Keratinocyte (primary cell): ENCODE measurements around the gene CTSZ.

Experiments used
- CTCF ChIP-seq, 3 experiments: IDR thresholded peaks in 1 of 3; conservative IDR thresholded peaks in 1 of 3; optimal IDR thresholded peaks in 1 of 3; 2 replicates in 2 of 3; 3 replicates in 1 of 3; pipeline versions ENCODE3 to v1.5.1; 2011; ENCODE audit warnings: low read length in 3 of 3, mild to moderate bottlenecking in 3 of 3, moderate library complexity in 2 of 3, control low read depth in 1 of 3, inconsistent platforms in 1 of 3; ENCODE audit not compliant: insufficient read depth in 2 of 3; ENCODE audit errors: extremely low read depth in 1 of 3
- EZH2 ChIP-seq: IDR thresholded peaks from one replicate; pipeline ENCODE4 v1.6.1; 2012; ENCODE audit warnings: inconsistent platforms, mild to moderate bottlenecking, low read length, moderate library complexity

GRCh38 chr20:58986286-58986967 lies 20.6 kb downstream of the CTSZ start:
- no peak for TF ChIP-seq EZH2
- no peak for TF ChIP-seq CTCF (optimal IDR thresholded peaks at IDR 0.05 in 1 of 3, IDR thresholded peaks at IDR 0.05 in 1 of 3, conservative IDR thresholded peaks at IDR 0.05 in 1 of 3; ENCODE audit: extremely low read depth in 1 of 3, insufficient read depth in 2 of 3, low read length in 3 of 3)
